Liver (tissue), 3 donors: ENCODE results near the gene STOML2.

Source experiments
- CTCF ChIP-seq: fragments of 150-350 bp; IDR thresholded peaks from 2 replicates; pipeline ENCODE4 v1.5.1; 2017; ENCODE audit warnings: improper control_type of control experiment, low read depth, low read length; ENCODE audit not compliant: missing input control
- FOXA1 ChIP-seq: IDR thresholded peaks from 2 replicates; pipeline ENCODE4 v1.6.1; 2016; ENCODE audit warnings: antibody characterized with exemption
- FOXA2 ChIP-seq: IDR thresholded peaks from 2 replicates; pipeline ENCODE4 v1.6.1; 2016; ENCODE audit warnings: antibody characterized with exemption
- GABPA ChIP-seq, 2 donors: IDR thresholded peaks in 1 of 2; conservative IDR thresholded peaks in 1 of 2; 2 replicates each; pipeline ENCODE4 v1.6.1; 2016; ENCODE audit warnings: antibody characterized with exemption in 2 of 2, mild to moderate bottlenecking in 1 of 2, moderate library complexity in 1 of 2
- MAX ChIP-seq: IDR thresholded peaks from 2 replicates; pipeline ENCODE4 v1.6.1; 2016; ENCODE audit warnings: antibody characterized with exemption
- NR2F2 ChIP-seq: IDR thresholded peaks from 2 replicates; pipeline ENCODE4 v1.6.1; 2016; ENCODE audit warnings: antibody characterized with exemption
- RAD21 ChIP-seq, 2 donors: IDR thresholded peaks; 2 replicates each; pipeline ENCODE4 v1.6.1; 2016; ENCODE audit warnings: antibody characterized with exemption in 2 of 2, mild to moderate bottlenecking in 2 of 2
- RXRA ChIP-seq, 2 donors: IDR thresholded peaks; 2 replicates each; pipeline ENCODE4 v1.6.1; 2017 to 2018; ENCODE audit warnings: antibody characterized with exemption in 2 of 2, mild to moderate bottlenecking in 1 of 2
- SP1 ChIP-seq: IDR thresholded peaks from 2 replicates; pipeline ENCODE4 v1.6.1; 2018; ENCODE audit warnings: antibody characterized with exemption, mild to moderate bottlenecking
- TAF1 ChIP-seq: conservative IDR thresholded peaks from 2 replicates; pipeline ENCODE4 v1.6.1; 2016; ENCODE audit warnings: antibody characterized with exemption, mild to moderate bottlenecking
- YY1 ChIP-seq: IDR thresholded peaks from 2 replicates; pipeline ENCODE4 v1.6.1; 2016; ENCODE audit warnings: antibody characterized with exemption, mild to moderate bottlenecking
- ZBTB33 ChIP-seq: IDR thresholded peaks from 2 replicates; pipeline ENCODE4 v1.6.1; 2016; ENCODE audit warnings: antibody characterized with exemption
- donor health status: healthy.
- donor health status: healthy.

GRCh38 chr9:35136866-35137265 lies 33.9 kb upstream of the STOML2 start:
- no peak for TF ChIP-seq CTCF
- TF ChIP-seq RAD21 (IDR thresholded peaks at IDR 0.05) = no peak
- no peak for TF ChIP-seq SP1
- no peak for TF ChIP-seq FOXA1
- no peak for TF ChIP-seq RXRA (IDR thresholded peaks at IDR 0.05)
- no peak for TF ChIP-seq TAF1
- no peak for TF ChIP-seq MAX
- TF ChIP-seq ZBTB33 = no peak
- no peak for TF ChIP-seq GABPA (IDR thresholded peaks at IDR 0.05 in 1 of 2, conservative IDR thresholded peaks at IDR 0.05 in 1 of 2)
- no peak for TF ChIP-seq NR2F2
- TF ChIP-seq YY1 = no peak
- no peak for TF ChIP-seq FOXA2
